Erythroblast (primary cell): Measurements from ENCODE around the gene PGA3.
A peak's percentile ranks its signal among the peaks of the same experiment; 100 is the strongest.
"Not testable (repeated sequence)": the region's sequence is repeated elsewhere in the genome, so short reads cannot be mapped to it uniquely, and the experiment has no call there.

Experiments
- DNase-seq, 2 experiments: peaks; one replicate each; lab custom pipeline; 2025; lab: John Stamatoyannopoulos, UW
- GATA1 ChIP-seq: IDR thresholded peaks from 2 replicates; pipeline ENCODE4 v1.6.1; 2011; ENCODE audit warnings: low read depth, mild to moderate bottlenecking, control low read depth, low read length, moderate library complexity
- POLR2A ChIP-seq: IDR thresholded peaks from 2 replicates; pipeline ENCODE4 v1.6.1; 2011; ENCODE audit warnings: mild to moderate bottlenecking, low read length

Gene PGA3

DNA sequence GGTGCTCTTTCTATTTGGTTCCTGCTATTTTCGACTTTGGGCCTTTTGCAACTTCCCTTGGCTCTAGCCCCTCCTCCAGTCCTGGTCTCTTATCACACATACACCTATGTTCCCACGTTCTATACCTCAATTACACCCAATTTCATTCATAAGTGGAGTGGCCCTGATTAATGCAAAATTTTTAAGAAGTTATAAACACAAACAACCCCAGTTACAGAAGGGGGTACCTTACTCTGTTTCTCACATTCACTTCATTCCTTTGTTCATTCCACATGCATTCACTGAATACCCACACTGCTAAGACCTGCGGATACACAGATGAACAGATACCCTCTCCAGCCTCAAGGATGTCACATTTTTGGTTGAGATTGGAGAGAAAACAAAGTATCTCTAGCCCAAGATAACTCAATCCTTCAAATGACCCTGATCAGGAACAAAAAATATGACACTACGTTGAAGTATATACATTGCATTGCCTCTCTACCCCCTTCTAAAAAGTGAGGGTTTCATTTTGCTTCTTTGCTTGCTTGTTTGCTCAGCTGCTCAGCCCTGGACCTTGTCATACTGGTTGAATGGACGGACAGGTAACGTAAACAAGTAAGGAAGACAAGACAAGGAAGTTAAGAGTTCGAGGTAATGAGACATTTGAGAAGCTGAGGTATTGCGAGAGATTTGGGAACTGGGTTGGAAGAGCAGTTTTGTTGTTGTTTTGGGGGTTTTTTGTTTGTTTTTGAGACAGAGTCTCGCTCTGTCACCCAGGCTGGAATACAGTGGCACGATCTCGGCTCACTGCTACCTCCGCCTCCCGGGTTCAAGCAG, 38.5 kb upstream of the PGA3 start:
- TF ChIP-seq GATA1: no peak
- TF ChIP-seq POLR2A: no peak
- peak; percentile 27 to 39 for DNase-seq

DNA sequence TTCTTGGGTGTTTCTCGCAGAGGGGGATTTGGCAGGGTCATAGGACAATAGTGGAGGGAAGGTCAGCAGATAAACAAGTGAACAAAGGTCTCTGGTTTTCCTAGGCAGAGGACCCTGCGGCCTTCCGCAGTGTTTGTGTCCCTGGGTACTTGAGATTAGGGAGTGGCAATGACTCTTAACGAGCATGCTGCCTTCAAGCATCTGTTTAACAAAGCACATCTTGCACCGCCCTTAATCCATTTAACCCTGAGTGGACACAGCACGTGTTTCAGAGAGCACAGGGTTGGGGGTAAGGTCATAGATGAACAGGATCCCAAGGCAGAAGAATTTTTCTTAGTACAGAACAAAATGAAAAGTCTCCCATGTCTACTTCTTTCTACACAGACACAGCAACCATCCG, 37.5 kb upstream of the PGA3 start:
- DNase-seq: not testable (repeated sequence)

DNA sequence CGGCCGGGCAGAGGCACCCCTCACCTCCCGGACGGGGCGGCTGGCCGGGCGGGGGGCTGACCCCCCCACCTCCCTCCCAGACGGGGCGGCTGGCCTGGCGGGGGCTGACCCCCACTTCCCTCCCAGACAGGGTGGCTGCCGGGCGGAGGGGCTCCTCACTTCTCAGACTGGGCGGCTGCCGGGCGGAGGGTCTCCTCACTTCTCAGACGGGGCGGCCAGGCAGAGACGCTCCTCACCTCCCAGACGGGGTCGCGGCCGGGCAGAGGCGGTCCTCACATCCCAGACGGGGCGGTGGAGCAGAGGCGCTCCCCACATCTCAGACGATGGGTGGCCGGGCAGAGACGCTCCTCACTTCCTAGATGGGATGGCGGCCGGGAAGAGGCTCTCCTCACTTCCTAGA, 37.0 kb upstream of the PGA3 start:
- DNase-seq: not testable (repeated sequence)

DNA sequence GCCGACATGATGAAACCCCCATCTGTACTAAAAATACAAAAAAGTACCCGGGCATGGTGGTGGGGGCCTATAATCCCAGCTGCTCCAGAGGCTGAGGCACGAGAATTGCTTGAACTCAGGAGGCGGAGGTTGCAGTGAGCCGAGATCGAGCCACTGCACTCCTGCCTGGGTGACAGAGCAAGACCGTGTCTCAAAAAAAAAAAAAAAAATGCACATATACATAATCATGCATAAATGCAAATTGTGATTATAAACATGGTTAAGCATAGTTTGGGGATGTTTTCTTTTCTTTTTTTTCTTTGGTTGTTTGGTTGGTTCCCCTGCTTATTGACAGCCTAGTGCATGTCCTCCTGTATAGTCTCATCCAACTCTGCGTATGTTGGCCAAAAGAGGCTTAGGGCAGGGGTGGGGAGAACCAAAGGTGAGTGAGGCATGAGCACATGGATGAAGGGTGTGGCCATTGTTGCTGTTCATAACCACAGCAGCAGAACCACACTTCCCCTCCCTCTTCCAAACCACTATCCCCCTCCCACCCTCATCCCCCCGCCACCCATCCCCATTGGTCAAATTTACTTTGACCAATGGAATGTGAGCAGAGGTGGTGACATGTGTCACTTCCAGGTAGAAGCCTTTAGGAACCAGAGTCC, 35.1 kb upstream of the PGA3 start:
- TF ChIP-seq POLR2A (no peak), GATA1 (no peak)
- DNase-seq: no peak

DNA sequence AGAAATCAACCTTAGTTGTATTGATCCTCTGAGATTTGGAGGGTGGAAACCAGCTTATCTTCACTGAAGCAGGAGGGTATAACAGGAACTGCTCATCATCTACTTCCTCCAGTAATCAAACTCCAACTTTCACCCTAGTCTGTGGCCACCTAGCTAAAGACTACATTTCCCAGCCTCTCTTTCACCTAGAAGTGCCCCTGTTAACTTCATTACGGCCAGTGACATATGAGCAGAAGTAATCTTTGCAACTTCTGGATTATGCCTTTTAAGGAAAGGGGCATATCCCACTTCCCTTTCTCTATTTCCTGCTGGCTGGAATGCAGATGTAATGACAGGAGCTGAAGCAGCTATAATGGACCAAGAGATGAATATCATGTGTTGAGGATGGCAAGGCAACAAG, 34.5 kb upstream of the PGA3 start:
- TF ChIP-seq POLR2A: no peak
- no peak for TF ChIP-seq GATA1
- DNase-seq: no peak

DNA sequence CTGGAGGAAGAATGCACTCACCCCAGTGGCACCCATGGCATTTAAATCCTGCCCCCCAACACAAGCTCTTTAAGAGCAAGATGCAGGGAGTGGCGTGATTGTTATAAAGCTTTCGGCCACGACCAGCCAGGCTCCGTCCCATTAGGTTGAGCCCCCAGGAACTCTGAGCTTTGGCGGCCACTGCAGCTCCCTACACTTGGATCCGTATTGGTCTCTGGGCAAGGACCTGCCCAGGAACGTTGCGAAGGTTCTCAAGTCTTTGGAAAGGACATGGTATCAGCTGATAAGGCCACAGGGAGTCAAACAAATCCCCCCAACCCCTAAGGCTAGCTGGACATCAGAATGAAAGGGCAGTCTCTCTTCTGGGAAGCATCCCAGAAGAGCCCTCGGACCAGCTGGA, 32.7 kb upstream of the PGA3 start:
- TF ChIP-seq GATA1: no peak
- TF ChIP-seq POLR2A: no peak
- DNase-seq: no peak

DNA sequence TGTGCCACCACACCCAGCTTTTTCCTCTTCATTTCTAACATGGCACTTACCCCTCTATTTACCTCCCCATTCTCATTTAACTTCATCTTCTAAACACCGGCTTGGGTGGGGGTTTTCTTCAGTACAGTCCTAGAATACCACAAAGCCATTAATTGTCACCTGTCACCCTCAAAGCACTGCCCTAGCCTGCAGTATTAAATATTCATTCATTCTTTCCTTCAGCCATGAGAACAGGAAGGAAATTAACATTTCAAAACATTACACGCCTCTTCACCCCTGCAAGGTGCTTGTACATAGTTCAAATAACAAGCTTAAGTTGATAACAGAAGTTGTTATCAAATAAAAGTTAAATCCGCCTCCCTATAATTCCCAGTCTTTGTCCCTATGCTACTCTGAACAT, 31.4 kb upstream of the PGA3 start:
- DNase-seq: no peak
- TF ChIP-seq POLR2A: no peak
- no peak for TF ChIP-seq GATA1

DNA sequence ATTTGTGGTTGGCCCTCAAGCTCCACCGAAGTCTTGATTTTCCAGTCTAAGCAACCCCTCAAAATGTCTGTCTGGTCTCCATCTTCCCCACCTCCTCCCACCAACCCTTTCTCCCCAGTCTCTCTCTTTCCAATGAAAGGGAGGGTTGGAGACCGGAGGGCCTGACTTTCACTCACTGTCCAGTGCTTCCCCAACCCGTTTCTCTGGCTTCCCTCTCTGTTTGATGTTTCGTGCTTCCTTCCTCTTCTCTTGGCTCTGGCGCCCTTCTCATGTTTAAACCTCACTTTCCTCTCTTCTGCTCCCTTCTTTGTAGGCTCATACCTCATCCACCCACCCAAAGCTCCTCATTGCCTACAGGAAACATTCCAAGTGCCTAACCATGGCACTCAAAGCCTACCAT, 31.0 kb upstream of the PGA3 start:
- no peak for TF ChIP-seq GATA1
- TF ChIP-seq POLR2A: no peak
- no peak for DNase-seq

DNA sequence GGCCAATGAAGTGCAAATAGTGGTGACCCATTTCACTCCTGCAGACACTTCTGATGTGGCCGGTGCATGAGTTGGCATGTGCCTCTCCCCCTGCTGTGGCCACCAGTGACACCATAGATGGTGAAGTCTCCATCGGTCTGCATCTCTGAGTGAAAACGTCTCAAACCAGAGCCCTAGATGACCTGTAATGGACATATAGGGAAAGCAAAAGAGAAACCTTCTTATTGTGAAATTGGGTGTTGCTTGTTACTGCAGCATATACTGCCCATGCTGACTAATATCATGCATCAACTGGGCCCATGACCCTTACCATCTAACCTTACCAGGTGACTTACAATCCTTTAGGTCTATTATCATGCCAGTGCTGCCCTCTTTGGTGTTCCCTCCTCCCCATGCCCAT, 30.4 kb upstream of the PGA3 start:
- TF ChIP-seq GATA1: no peak
- DNase-seq: no peak

DNA sequence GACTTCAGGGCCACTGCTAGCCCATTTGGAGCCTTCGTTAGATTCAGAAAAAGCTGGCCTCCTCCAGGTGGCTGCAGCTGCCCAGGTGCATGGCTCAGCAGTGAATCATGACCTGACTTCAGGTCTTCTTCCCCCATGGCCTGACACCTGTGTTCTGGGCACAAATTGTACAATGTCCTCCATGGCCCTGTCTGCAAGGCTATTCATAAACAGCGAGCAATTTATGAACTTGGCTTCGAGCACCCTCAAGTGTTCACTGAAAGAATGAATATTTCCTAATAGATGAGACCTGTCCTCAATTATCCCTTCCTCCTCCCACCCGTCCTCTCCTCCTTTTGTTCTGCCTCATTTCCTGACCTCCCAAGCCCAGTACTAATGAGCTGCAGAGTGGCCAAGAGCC, 29.9 kb upstream of the PGA3 start:
- DNase-seq: no peak
- TF ChIP-seq POLR2A: no peak
- no peak for TF ChIP-seq GATA1

DNA sequence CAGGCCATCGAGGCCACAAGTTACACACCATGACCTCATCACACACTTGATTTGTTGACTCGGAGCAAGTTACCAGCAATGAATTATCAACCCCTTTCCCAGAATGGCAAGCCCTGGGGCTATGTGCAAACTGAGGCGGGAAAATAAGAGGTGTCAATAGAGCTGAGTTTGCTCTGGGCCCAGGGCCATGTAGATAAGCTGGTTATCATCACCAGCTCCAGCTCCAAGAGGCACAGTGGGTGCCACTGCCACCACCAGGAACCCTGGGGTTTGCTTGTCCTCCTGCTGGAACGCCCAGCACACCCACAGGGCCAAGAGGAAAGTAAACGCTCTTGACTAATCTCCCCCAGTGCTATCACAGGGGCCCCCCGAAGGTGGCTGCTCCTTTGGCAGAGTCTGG, 29.0 kb upstream of the PGA3 start:
- TF ChIP-seq POLR2A (no peak), GATA1 (no peak)
- peak in 1 of 2 experiments; percentile 17 for DNase-seq

DNA sequence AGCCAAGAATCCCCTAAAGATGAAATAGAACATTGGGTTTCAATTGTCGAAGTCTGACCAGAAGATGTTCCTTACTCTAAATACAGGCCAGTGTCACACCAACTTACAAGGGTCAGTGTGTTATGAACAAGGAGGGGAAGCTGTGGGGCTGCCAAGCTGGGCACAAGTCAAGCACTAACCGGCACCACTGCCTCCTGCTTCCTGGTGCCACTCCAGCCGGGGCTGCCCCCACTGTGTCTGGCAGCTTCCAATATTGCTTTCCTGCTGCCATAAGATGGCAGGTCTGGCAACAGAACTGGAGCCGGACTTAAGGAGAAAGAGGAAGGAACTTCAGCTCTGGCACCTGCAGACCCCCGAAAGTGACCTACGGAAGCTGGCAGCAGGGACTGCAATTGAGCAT, 28.4 kb upstream of the PGA3 start:
- DNase-seq: no peak
- TF ChIP-seq POLR2A: no peak
- TF ChIP-seq GATA1: no peak

DNA sequence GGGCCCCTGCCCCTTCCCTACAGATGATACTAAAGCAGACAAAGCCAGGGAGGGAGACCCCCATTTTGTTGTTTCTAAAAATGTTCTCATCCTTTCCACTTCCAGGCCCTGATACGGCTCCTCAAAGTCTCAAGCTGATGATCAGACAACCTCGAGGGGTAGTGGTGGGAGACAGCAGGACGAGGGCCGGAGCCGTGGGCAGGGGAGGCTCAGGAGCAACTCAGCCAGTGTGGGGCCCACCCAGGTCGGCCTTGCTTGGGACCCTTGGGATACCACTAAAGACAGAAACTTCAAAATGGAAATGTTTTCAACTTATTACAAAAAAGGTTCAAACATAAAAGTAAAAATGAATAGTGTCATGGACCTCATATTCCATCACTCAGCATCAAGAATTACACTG, 26.9 kb upstream of the PGA3 start:
- TF ChIP-seq POLR2A (no peak), GATA1 (no peak)

DNA sequence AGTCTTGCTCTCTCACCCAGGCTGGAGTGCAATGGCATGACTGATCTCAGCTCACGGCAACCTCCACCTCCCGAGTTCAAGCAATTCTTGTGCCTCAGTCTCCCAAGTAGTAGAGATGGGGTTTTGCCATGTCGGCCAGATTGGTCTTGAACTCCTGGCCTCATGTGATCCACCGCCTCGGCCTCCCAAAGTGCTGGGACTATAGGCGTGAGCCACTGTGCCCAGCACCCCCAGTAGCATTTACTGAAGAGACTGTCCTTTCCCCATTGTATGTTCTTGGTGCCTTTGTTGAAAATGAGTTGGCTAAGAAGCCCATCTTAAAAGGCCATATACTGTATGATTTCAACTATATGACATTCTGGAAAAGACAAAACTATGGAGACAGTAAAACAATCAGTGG, 23.1 kb upstream of the PGA3 start:
- DNase-seq: not testable (repeated sequence)

More for the DNA sequence above, 26.9 kb upstream of the PGA3 start:
- DNase-seq: no peak

DNA sequence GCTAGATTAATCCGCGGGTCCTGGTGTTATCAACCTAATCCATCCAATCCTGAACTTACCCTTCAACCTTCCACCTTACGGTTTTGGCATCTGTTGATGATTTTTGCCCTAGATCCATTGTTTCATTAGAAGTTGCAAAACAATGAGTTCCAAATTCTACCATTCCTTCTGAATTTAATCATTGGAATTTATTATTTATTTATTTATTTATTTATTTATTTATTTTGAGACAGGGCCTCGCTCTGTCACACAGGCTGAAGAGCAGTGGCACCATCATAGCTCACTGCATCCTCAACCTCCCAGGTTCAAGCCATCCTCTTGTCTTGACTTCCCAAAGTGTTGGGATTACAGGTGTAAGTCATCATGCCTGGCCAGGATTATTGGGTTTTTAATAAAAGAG, 21.8 kb upstream of the PGA3 start:
- TF ChIP-seq POLR2A (no peak), GATA1 (no peak)
- DNase-seq: no peak
